IPS-18a (cell line): ENCODE data around the gene TDO2.

Experiments
- H3K27ac ChIP-seq: one replicate; pipeline ENCODE4 v1.5.1; 2013; ENCODE audit warnings: low read length
- H3K27me3 ChIP-seq: one replicate; pipeline ENCODE4 v1.6.1; 2013; ENCODE audit warnings: mild to moderate bottlenecking, low read length; ENCODE audit not compliant: control insufficient read depth, insufficient read depth
- H3K36me3 ChIP-seq: one replicate; pipeline ENCODE4 v1.6.1; 2013; ENCODE audit warnings: low read depth, low read length; ENCODE audit not compliant: control insufficient read depth
- H3K4me1 ChIP-seq: one replicate; pipeline ENCODE4 v1.6.1; 2013; ENCODE audit warnings: low read depth, low read length; ENCODE audit not compliant: control insufficient read depth
- H3K4me3 ChIP-seq: one replicate; pipeline ENCODE4 v1.5.1; 2013; ENCODE audit warnings: low read length
- H3K9ac ChIP-seq: one replicate; pipeline ENCODE4 v1.6.1; 2013; ENCODE audit warnings: mild to moderate bottlenecking, low read length, moderate library complexity
- H3K9me3 ChIP-seq: one replicate; pipeline ENCODE4 v1.6.1; 2013; ENCODE audit warnings: low read depth, low read length; ENCODE audit not compliant: control insufficient read depth

The TDO2 gene

GRCh38 chr4:155956461-155956860 is 53.0 kb downstream of the TDO2 start:
- no peaks in the 10 kb centered on the region for H3K9me3 ChIP-seq
- H3K27me3 ChIP-seq, result peaks cover 3% of the 10 kb centered on the region
- H3K9ac ChIP-seq, result no peak overlapping the region
- H3K36me3 ChIP-seq, result no peaks in the 10 kb centered on the region
- no peak overlapping the region for H3K4me3 ChIP-seq
- H3K27ac ChIP-seq, result no peak overlapping the region
- H3K4me1 ChIP-seq, result peaks cover 6% of the 10 kb centered on the region

DNA sequence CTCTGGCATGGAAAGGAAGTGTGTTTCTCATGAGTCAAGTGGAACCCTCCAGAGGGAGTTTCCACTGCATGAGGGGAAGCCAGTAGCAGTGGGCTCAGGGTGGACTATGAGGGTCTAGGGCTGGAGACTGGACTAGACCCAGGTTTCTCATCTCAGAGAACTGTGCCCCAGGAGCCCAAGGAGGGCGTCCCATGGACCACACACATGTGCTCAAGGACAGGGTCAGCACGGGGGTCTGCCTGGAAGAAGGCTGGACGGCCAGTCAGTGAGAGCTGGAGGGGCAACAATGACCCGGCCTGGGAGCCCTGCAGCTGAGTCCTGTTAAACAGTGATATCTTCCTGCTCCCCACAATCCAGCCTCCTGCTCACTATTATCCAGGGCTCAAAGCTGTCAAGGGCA is 55.9 kb downstream of the TDO2 start:
- H3K9me3 ChIP-seq, result no peaks in the 10 kb centered on the region

GRCh38 chr4:155960522-155960921 is 57.0 kb downstream of the TDO2 start:
- H3K9ac ChIP-seq, result no peak overlapping the region
- H3K27me3 ChIP-seq, result no peaks in the 10 kb centered on the region
- no peaks in the 10 kb centered on the region for H3K9me3 ChIP-seq
- no peaks in the 10 kb centered on the region for H3K36me3 ChIP-seq
- no peak overlapping the region for H3K4me3 ChIP-seq
- no peak overlapping the region for H3K27ac ChIP-seq
- H3K4me1 ChIP-seq, result peaks cover 6% of the 10 kb centered on the region

More for the DNA sequence above, 55.9 kb downstream of the TDO2 start:
- Histone ChIP-seq H3K27me3 (peaks cover 3% of the 10 kb centered on the region), H3K4me3 (no peak overlapping the region), H3K36me3 (no peaks in the 10 kb centered on the region), H3K4me1 (peaks cover 6% of the 10 kb centered on the region), H3K9ac (no peak overlapping the region), H3K27ac (no peak overlapping the region)

DNA sequence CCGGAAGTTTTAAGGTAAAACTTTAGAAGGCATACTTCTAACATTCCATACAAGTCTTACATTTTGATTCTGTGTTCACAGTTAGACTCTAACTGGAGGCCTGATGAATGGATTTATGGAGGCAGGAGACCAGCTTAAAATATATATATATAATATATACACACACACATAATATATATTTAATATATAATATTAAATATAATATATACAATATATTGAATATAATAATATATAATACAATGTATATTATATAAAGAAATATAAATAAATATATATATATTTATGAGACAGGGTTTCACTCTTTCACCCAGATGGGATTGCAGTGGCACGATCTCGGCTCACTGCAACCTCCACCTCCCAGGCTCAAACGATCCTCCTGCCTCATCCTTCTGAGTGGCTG is 58.1 kb downstream of the TDO2 start:
- no peak overlapping the region for H3K27ac ChIP-seq

GRCh38 chr4:155962767-155963166 is 59.3 kb downstream of the TDO2 start:
- Histone ChIP-seq H3K4me1 (peaks cover 6% of the 10 kb centered on the region), H3K9me3 (no peaks in the 10 kb centered on the region), H3K36me3 (no peaks in the 10 kb centered on the region), H3K4me3 (no peak overlapping the region), H3K27me3 (no peaks in the 10 kb centered on the region), H3K27ac (no peak overlapping the region), H3K9ac (no peak overlapping the region)

More for the DNA sequence above, 58.1 kb downstream of the TDO2 start:
- Histone ChIP-seq H3K9ac (no peak overlapping the region), H3K4me3 (no peak overlapping the region), H3K4me1 (peaks cover 6% of the 10 kb centered on the region), H3K27me3 (no peaks in the 10 kb centered on the region), H3K36me3 (no peaks in the 10 kb centered on the region), H3K9me3 (no peaks in the 10 kb centered on the region)

DNA sequence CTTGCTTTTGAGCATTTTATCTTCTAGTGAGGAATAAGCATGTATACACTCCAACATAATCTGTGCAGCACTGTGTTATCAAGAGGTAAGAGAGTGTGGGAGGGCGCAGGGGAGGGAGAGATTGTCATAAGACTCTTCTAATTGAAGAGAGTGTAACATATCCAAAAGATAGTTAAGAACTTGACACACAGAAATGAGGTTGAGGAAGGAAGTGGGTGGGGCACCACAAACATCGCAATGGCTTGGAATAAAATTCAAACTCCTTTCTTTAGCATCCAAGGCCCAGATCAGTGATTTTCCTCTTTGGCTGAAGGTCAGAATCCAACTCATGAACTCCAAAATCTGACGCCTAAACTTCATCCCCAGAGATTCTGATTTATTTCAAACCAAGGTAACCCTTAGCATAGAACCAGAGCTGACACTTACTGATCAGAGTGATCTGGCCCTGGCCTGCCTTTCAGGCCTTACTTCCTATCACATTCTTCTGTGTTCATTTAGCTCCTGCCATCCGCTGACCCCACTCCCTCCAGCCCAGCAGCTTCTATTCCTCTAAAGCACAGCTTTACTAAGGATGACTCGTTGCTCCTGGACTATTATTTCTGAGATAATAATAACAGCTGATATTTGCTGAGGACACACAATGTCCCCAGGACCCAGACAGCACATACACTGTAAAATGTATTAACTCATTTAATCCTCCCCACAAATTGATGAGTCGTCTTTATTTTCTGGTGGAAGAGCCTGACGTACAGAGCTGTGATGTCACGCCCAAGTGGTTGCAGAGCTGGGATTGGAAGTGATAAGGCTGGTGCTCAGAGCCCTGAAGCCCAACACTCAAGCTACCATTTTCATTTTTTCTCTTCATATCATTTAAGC is 60.8 kb downstream of the TDO2 start:
- no peaks in the 10 kb centered on the region for H3K9me3 ChIP-seq
- no peak overlapping the region for H3K27ac ChIP-seq
- H3K4me1 ChIP-seq, result peaks cover 6% of the 10 kb centered on the region
- H3K9ac ChIP-seq, result no peak overlapping the region
- H3K36me3 ChIP-seq, result no peaks in the 10 kb centered on the region
- no peak overlapping the region for H3K4me3 ChIP-seq
- H3K27me3 ChIP-seq, result no peaks in the 10 kb centered on the region

DNA sequence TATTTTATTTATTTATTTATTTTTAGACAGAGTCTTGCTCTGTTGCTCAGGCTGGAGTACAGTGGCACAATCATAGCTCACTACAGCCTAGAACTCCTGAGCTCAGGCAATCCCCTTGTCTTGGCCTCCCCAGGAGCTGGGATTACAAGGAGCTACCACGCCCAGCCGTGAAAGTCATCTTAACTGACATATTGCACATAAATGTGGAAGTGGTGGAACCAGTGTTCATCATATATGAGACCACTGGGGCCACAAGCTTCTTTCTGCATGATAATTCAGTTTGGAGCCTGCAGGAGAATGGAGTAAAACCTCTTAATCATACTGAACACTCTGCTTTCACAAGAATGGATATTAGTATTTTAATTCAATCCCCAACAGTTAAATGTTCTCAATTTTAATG is 62.7 kb downstream of the TDO2 start:
- no peak overlapping the region for H3K4me3 ChIP-seq
- no peaks in the 10 kb centered on the region for H3K36me3 ChIP-seq
- no peaks in the 10 kb centered on the region for H3K4me1 ChIP-seq
- no peak overlapping the region for H3K9ac ChIP-seq
- H3K27me3 ChIP-seq, result no peaks in the 10 kb centered on the region
- no peak overlapping the region for H3K27ac ChIP-seq
- H3K9me3 ChIP-seq, result no peaks in the 10 kb centered on the region

DNA sequence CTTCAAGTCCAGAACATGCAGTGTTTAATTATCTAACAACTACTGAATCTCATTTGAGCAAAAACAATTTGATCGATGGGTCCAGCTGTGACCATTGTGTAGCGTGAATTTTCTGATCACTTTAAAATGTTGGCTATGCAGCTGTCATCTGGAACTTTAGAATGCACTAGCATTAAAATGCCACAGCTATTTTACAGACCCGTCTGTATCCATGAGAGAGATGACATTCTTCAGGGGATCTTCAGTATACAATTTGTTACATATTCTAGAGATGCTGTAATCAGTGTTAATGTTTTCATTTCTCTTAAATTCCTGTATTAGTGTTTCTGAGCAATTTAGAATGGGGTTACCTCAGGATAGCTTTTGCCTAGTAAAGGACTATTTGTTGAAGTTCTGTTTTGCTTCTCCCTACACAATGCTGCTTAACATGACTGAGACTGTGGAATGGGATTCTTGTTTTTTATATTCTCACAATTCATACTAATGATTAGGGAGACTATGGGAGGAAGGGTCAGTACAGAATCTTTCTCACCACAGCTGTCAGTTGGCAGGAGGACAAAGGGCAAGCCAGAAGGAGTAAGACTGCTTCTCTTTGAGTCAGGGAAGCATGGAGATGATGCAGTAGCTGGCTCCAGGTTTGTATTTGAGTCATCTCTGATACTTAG is 63.4 kb downstream of the TDO2 start:
- Histone ChIP-seq H3K9ac (no peak overlapping the region), H3K4me1 (no peaks in the 10 kb centered on the region), H3K9me3 (no peaks in the 10 kb centered on the region), H3K27ac (no peak overlapping the region), H3K27me3 (no peaks in the 10 kb centered on the region), H3K4me3 (no peak overlapping the region), H3K36me3 (no peaks in the 10 kb centered on the region)
